Mammary epithelial cell (primary cell): ENCODE data around the gene PNMA1.

ENCODE experiments used
- EZH2 ChIP-seq: IDR thresholded peaks from 2 replicates; pipeline ENCODE4 v1.6.1; 2012; ENCODE audit warnings: low read length, inconsistent platforms, borderline replicate concordance
- TF ChIP-seq, protein P1 (sequence below), 2 donors: IDR thresholded peaks in 1 of 2; conservative IDR thresholded peaks in 1 of 2; 2 replicates each; pipeline ENCODE4 v1.5.1; 2011 to 2012; ENCODE audit warnings: inconsistent platforms in 2 of 2, low read length in 2 of 2, mild to moderate bottlenecking in 2 of 2, control low read depth in 1 of 2, low read depth in 1 of 2; ENCODE audit not compliant: insufficient read depth in 1 of 2; ENCODE audit errors: extremely low read depth in 1 of 2

DNA sequence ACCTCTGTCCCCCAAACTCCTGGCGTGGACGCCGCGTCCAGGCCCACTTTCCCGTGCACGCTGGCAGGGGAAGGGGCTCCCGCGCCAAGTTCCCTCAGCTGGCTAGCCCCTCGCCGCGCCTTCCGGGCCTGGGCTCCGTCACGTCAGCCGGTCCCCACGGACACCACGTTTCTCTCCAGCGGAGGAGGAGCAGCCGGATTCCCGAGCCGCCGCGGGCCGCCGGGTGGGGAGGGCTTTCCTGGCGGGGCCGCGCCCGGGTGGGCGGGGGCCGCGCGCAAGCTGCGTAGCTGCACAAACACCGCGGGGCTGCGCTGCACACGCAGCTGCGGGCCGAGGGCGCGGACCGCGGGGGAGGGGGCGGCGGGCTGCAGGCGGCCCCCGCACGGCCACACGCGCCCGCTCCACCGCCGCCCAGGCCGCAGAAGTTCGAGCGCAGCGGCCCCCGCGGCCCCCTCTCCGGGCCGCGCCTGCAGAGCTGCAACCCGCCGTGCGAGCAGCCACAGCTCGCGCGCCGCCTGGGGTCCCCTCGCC is 45.1 kb upstream of the PNMA1 start:
- TF ChIP-seq, protein P1, sequence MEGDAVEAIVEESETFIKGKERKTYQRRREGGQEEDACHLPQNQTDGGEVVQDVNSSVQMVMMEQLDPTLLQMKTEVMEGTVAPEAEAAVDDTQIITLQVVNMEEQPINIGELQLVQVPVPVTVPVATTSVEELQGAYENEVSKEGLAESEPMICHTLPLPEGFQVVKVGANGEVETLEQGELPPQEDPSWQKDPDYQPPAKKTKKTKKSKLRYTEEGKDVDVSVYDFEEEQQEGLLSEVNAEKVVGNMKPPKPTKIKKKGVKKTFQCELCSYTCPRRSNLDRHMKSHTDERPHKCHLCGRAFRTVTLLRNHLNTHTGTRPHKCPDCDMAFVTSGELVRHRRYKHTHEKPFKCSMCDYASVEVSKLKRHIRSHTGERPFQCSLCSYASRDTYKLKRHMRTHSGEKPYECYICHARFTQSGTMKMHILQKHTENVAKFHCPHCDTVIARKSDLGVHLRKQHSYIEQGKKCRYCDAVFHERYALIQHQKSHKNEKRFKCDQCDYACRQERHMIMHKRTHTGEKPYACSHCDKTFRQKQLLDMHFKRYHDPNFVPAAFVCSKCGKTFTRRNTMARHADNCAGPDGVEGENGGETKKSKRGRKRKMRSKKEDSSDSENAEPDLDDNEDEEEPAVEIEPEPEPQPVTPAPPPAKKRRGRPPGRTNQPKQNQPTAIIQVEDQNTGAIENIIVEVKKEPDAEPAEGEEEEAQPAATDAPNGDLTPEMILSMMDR (conservative IDR thresholded peaks at IDR 0.05 in 1 of 2, IDR thresholded peaks at IDR 0.05 in 1 of 2; ENCODE audit: extremely low read depth in 1 of 2, insufficient read depth in 1 of 2, low read depth in 1 of 2, low read length in 2 of 2): no peak
- TF ChIP-seq EZH2: no peak
